HepG2 (cell line): ENCODE results near the gene MS4A18. TPM values are rescaled to one million over a fixed set of nuclear protein-coding genes. Genes with fewer than 3 reads are reported as not detected.

ENCODE experiments used
- ATAC-seq: fragments of 200-7000 bp; cut with Tn5 transposase; 3 replicates; pipeline ENCODE4 v1.9.1; 2020; ENCODE audit warnings: mild to moderate bottlenecking, moderate library complexity
- BruUV-seq: library from RNA; stranded (reverse); fragments of 400-500 nt; replicated peaks from 2 replicates; lab custom pipeline; 2021; lab: Mats Ljungman, UMichigan
- CTCF ChIA-PET: fragments of 300-600 bp; formaldehyde crosslinking; extraction: SDS; loops from one replicate; lab custom pipeline; 2021; ENCODE audit warnings: low total read pairs, inconsistent platforms, low intra/inter-chr PET ratio; lab: Yijun Ruan, JAX
- POLR2A ChIA-PET: fragments of 350-600 bp; sonication (Branson Sonifier 250); formaldehyde crosslinking; loops from one replicate; lab custom pipeline; 2020; ENCODE audit warnings: antibody characterized with exemption, inconsistent platforms; lab: Yijun Ruan, JAX
- DNase-seq: peaks from one replicate; pipeline ENCODE4 v3.0.0-alpha.2; 2015; ENCODE audit warnings: low spot score
- FAIRE-seq: peaks from 3 replicates; lab custom pipeline; 2011; peaks lifted over from hg19 to GRCh38; lab: Jason Lieb, UNC
- H2AFZ ChIP-seq: one replicate; pipeline ENCODE4 v1.6.1; 2011; ENCODE audit warnings: low read length, inconsistent platforms
- H3K27ac ChIP-seq: fragments of 300-600 bp; 3 replicates; pipeline ENCODE4 v1.8.0; 2011; ENCODE audit warnings: mixed run types, mild to moderate bottlenecking, mixed read lengths, low read length, inconsistent platforms; ENCODE audit not compliant: insufficient read depth; ENCODE audit errors: extremely low read length
- H3K27me3 ChIP-seq, 2 experiments: fragments of 200-600 bp in 1 of 2; 2 replicates in 1 of 2; 3 replicates in 1 of 2; pipeline versions ENCODE4 v1.6.0 to v1.8.0; 2011; ENCODE audit warnings: low read length in 2 of 2, mild to moderate bottlenecking in 2 of 2, moderate library complexity in 2 of 2, inconsistent platforms in 1 of 2; ENCODE audit not compliant: insufficient read depth in 2 of 2, control insufficient read depth in 1 of 2
- H3K36me3 ChIP-seq, 2 experiments: fragments of 200-600 bp in 1 of 2; replicated peaks in 1 of 2; 2 replicates in 1 of 2; 3 replicates in 1 of 2; pipeline versions ENCODE4 v1.5.1 to v1.8.0; 2011; ENCODE audit warnings: low read length in 2 of 2, inconsistent platforms in 1 of 2; ENCODE audit not compliant: insufficient read depth in 2 of 2, control insufficient read depth in 1 of 2
- H3K4me1 ChIP-seq: 2 replicates; pipeline ENCODE4 v1.5.1; 2012; ENCODE audit warnings: low read length, inconsistent platforms; ENCODE audit not compliant: insufficient read depth
- H3K4me2 ChIP-seq: 2 replicates; pipeline ENCODE4 v1.6.0; 2011; ENCODE audit warnings: low read depth, low read length, inconsistent platforms
- H3K4me3 ChIP-seq, 3 experiments: fragments of 200-600 bp in 1 of 3; sonication (generic), shearing (Covaris generic) in 1 of 3; replicated peaks in 1 of 3; 2 replicates each; pipeline ENCODE4 v1.5.1; 2011 to 2016; ENCODE audit warnings: low read length in 3 of 3, inconsistent platforms in 2 of 3, low read depth in 2 of 3, mild to moderate bottlenecking in 2 of 3, control low read depth in 1 of 3, mixed read lengths in 1 of 3; ENCODE audit not compliant: insufficient read depth in 1 of 3
- H3K79me2 ChIP-seq: one replicate; pipeline ENCODE4 v1.6.1; 2011; ENCODE audit warnings: low read length, inconsistent platforms; ENCODE audit not compliant: insufficient read depth
- H3K9ac ChIP-seq: 2 replicates; pipeline ENCODE4 v1.6.0; 2011; ENCODE audit warnings: mild to moderate bottlenecking, low read depth, low read length, inconsistent platforms; ENCODE audit not compliant: insufficient read depth
- H3K9me3 ChIP-seq: 2 replicates; pipeline ENCODE4 v1.5.1; 2012; ENCODE audit warnings: mild to moderate bottlenecking, low read length
- H4K20me1 ChIP-seq: 2 replicates; pipeline ENCODE4 v1.6.0; 2011; ENCODE audit warnings: inconsistent platforms, mild to moderate bottlenecking, low read length, moderate library complexity; ENCODE audit not compliant: insufficient read depth
- AHR ChIP-seq: IDR thresholded peaks from 2 replicates; pipeline ENCODE4 v1.6.1; 2018; ENCODE audit warnings: missing genetic modification reagents, missing compliant biosample characterization
- ARNT ChIP-seq: fragments of 450-650 bp; IDR thresholded peaks from 2 replicates; pipeline ENCODE4 v1.6.1; 2017
- CREBL2 ChIP-seq: sonication (generic); formaldehyde crosslinking; IDR thresholded peaks from 2 replicates; pipeline ENCODE4 v1.8.1; 2023; ENCODE audit warnings: missing genetic modification reagents, mild to moderate bottlenecking, borderline replicate concordance
- GMEB2 ChIP-seq: IDR thresholded peaks from 2 replicates; pipeline ENCODE4 v1.6.1; 2016; ENCODE audit warnings: missing biosample characterization, missing genetic modification reagents, low read depth
- KLF12 ChIP-seq: sonication (generic); formaldehyde crosslinking; IDR thresholded peaks from 2 replicates; pipeline ENCODE4 v1.4.0; 2020; ENCODE audit warnings: missing genetic modification reagents, borderline replicate concordance
- KMT2B ChIP-seq: IDR thresholded peaks from 2 replicates; pipeline ENCODE4 v1.6.1; 2016; ENCODE audit warnings: missing genetic modification reagents, missing compliant biosample characterization
- MBNL3 ChIP-seq: fragments of 250-450 bp; sonication (Bioruptor Pico); conservative IDR thresholded peaks from 2 replicates; pipeline ENCODE4 v1.8.0; 2022; ENCODE audit warnings: mild to moderate bottlenecking, inconsistent platforms
- PATZ1 ChIP-seq: sonication (generic); formaldehyde crosslinking; IDR thresholded peaks from 2 replicates; pipeline ENCODE4 v1.4.0; 2020; ENCODE audit warnings: missing genetic modification reagents
- SMYD3 ChIP-seq: sonication (generic); formaldehyde crosslinking; IDR thresholded peaks from 2 replicates; pipeline ENCODE4 v1.8.1; 2023; ENCODE audit warnings: mild to moderate bottlenecking, missing genetic modification reagents
- TARDBP ChIP-seq: sonication (generic); formaldehyde crosslinking; IDR thresholded peaks from 2 replicates; pipeline ENCODE4 v1.8.0; 2022; ENCODE audit warnings: mild to moderate bottlenecking, missing genetic modification reagents
- TEF ChIP-seq: sonication (generic); formaldehyde crosslinking; IDR thresholded peaks from 2 replicates; pipeline ENCODE4 v1.5.0; 2020; ENCODE audit warnings: missing genetic modification reagents
- UBTF ChIP-seq: sonication (generic); formaldehyde crosslinking; IDR thresholded peaks from 2 replicates; pipeline ENCODE4 v1.4.0; 2020; ENCODE audit warnings: mild to moderate bottlenecking, missing genetic modification reagents
- ZBTB25 ChIP-seq: IDR thresholded peaks from 2 replicates; pipeline ENCODE4 v1.6.1; 2018; ENCODE audit warnings: missing genetic modification reagents
- WGBS: methylation state at CpG from one replicate; pipeline ENCODE4 v1.1.6; 2017; ENCODE audit warnings: low lambda C conversion rate; 5-methylcytosine and 5-hydroxymethylcytosine counted together
- in situ Hi-C: cut with HindIII; loops from 2 replicates; pipeline ENCODE4 v1.10.0; 2017; ENCODE audit warnings: low pct_unique_long_range_greater_than_20kb; ENCODE audit not compliant: extremely low pct_ligation_motif_present
- intact Hi-C: fragments of 100-400 bp; cut with micrococcal nuclease; formaldehyde crosslinking; loops from one replicate; pipeline ENCODE4 v1.10.0; 2022; ENCODE audit not compliant: unreplicated experiment
- polyA plus RNA-seq, 8 experiments: library from polyadenylated mRNA; depleted of rRNA in 3 of 8; stranded (reverse) in 7 of 8; unstranded in 1 of 8; fragments of >200 nt; fragmentation: Illumina TruSeq in 4 of 8; extraction: Trizol in 4 of 8; gene quantifications; 2 replicates each; pipeline versions ENCODE4 v1.2.1 to v1.2.3, GENCODE V29; 2011 to 2016; ENCODE audit warnings: low read depth in 4 of 8, missing spikeins in 1 of 8, mixed read lengths in 1 of 8; ENCODE audit not compliant: insufficient read depth in 1 of 8
- total RNA-seq, 5 experiments: library from RNA; depleted of rRNA; stranded (reverse); fragments of >200 nt; fragmentation: Illumina TruSeq; extraction: Trizol; gene quantifications; 2 replicates each; pipeline ENCODE4 v1.2.3, GENCODE V29; 2016; ENCODE audit warnings: low read depth in 1 of 5

The MS4A18 gene
- total and polyA plus RNA-seq, 2 of the 13 experiments (the other 11 are each of a cell fraction or from before 2014, with no cell fraction given): not detected

GRCh38 chr11:60780774-60781173 lies 56.3 kb downstream of the MS4A18 start (continued):
- TF ChIP-seq PATZ1 (CRISPR knock-in tag): no peak

- H2AFZ ChIP-seq: no peak overlapping the region
- peaks cover 0 to 5% of the 10 kb centered on the region in 2 experiments; a peak in 1 of 5 replicates for H3K27me3 ChIP-seq
- TF ChIP-seq ZBTB25 (CRISPR knock-in tag): no peak
- TF ChIP-seq AHR: no peak
- TF ChIP-seq KMT2B: no peak
- TF ChIP-seq KLF12 (CRISPR knock-in tag): no peak
- TF ChIP-seq GMEB2: no peak
- no peak for TF ChIP-seq CREBL2 (CRISPR knock-in tag)
- no peak for TF ChIP-seq TARDBP (CRISPR knock-in tag)
- TF ChIP-seq SMYD3 (CRISPR knock-in tag): no peak
- no peak for TF ChIP-seq ARNT
- TF ChIP-seq UBTF (CRISPR knock-in tag): no peak
- no peak for TF ChIP-seq TEF
- TF ChIP-seq MBNL3: no peak
- H3K9me3 ChIP-seq: no peaks in the 10 kb centered on the region
- intact Hi-C loops: no loop called here
- H3K4me3 ChIP-seq: no peak overlapping the region
- H4K20me1 ChIP-seq: no peaks in the 10 kb centered on the region
- ChIA-PET POLR2A (no interaction called here), CTCF (no interaction called here)
- no peaks in the 10 kb centered on the region for H3K79me2 ChIP-seq
- no peak for DNase-seq
- H3K27ac ChIP-seq: no peak overlapping the region
- H3K36me3 ChIP-seq: no peaks in the 10 kb centered on the region
- H3K4me2 ChIP-seq: no peak overlapping the region
- H3K4me1 ChIP-seq: no peaks in the 10 kb centered on the region
- no peak overlapping the region for H3K9ac ChIP-seq
- ATAC-seq: no peak
- in situ Hi-C loops: no loop called here
- no peak for FAIRE-seq
- 25% methylated on average over 7 of the region's 7 CpGs for whole genome bisulfite sequencing
- BruUV-seq: no TSS peak
These were observed 56.9 kb downstream of the MS4A18 start for GRCh38 chr11:60781286-60781980.
